ENCODE measurements around the gene CHRNA5.

GRCh38 chr15:78533331-78533730 lies 32.0 kb upstream of the CHRNA5 start:
- no peak for TF ChIP-seq TAF1 (IDR thresholded peaks at IDR 0.05; ENCODE audit: low read depth, low read length)
- TF ChIP-seq POLR2A (IDR thresholded peaks at IDR 0.05; ENCODE audit: low read depth, low read length) = no peak
- no peak for TF ChIP-seq SPI1 (IDR thresholded peaks at IDR 0.05; ENCODE audit: low read depth, low read length)
- TF ChIP-seq POLR2AphosphoS5 (IDR thresholded peaks at IDR 0.05; ENCODE audit: low read depth, low read length) = no peak
- no peak for TF ChIP-seq POU2F2 (IDR thresholded peaks at IDR 0.05; ENCODE audit: low read depth, low read length)
- no peak for TF ChIP-seq PAX5 (IDR thresholded peaks at IDR 0.05; ENCODE audit: insufficient read depth, low read length, severe bottlenecking)
